ENCODE data around the gene CWC22. TPM values are rescaled to one million over a fixed set of nuclear protein-coding genes. Genes with fewer than 3 reads are reported as not detected.

Gene CWC22
- total RNA-seq, 1 experiment from 2014 or later = 28.4 TPM

DNA sequence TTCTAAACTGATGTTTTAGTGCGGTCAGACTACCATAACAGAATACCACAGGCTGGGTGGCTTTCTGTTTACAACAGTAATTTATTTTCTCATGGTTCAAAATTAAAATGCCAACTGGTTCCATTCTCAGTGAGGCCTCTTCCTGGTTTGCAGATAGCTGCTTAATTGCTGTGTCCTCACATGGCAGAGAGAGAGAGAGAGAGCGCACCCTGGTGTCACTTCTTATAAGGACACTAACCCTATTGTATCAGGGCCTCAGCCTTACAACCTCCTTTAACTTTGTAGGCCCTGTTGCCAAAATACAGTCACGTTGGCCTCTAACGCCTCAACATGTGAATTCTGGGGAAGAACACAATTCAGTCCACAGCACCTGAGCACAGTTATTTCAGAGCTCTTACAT, 108.2 kb downstream of the CWC22 start:
- ChIA-PET POLR2A (interaction anchor here (1.0 kb wide), 1 partner anchor 38 kb away, joined by 3 read pairs; the partner anchor contains the start of gene ZNF385B), CTCF (interaction anchor here (0.6 to 2.4 kb wide), 23 partner anchors 8 to 1798 kb away, joined by 3 to 23 read pairs (median 4); partner anchors contain the start of gene ZNF385B)
- peaks cover 14% of the 10 kb centered on the region for H3K9me3 Mint-ChIP-seq
- H3K4me1 Mint-ChIP-seq = peaks cover 4% of the 10 kb centered on the region
- peaks cover 7% of the 10 kb centered on the region for H3K36me3 Mint-ChIP-seq
- ATAC-seq (peak; percentile 100), DNase-seq (ENCODE audit: low spot score) (peak; percentile 67)
- no peak overlapping the region for H3K27ac Mint-ChIP-seq
- TF ChIP-seq NR3C1 (CRISPR knock-in tag; conservative IDR thresholded peaks at IDR 0.05; ENCODE audit: low read depth) (no peak), ZNF263 (CRISPR knock-in tag; IDR thresholded peaks at IDR 0.05; ENCODE audit: low read depth) (no peak), ZNF416 (CRISPR knock-in tag; IDR thresholded peaks at IDR 0.05) (no peak)
- TF ChIP-seq, protein P1, sequence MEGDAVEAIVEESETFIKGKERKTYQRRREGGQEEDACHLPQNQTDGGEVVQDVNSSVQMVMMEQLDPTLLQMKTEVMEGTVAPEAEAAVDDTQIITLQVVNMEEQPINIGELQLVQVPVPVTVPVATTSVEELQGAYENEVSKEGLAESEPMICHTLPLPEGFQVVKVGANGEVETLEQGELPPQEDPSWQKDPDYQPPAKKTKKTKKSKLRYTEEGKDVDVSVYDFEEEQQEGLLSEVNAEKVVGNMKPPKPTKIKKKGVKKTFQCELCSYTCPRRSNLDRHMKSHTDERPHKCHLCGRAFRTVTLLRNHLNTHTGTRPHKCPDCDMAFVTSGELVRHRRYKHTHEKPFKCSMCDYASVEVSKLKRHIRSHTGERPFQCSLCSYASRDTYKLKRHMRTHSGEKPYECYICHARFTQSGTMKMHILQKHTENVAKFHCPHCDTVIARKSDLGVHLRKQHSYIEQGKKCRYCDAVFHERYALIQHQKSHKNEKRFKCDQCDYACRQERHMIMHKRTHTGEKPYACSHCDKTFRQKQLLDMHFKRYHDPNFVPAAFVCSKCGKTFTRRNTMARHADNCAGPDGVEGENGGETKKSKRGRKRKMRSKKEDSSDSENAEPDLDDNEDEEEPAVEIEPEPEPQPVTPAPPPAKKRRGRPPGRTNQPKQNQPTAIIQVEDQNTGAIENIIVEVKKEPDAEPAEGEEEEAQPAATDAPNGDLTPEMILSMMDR (IDR thresholded peaks at IDR 0.05) = 0 out of 2 replicates have a peak, but pooled peaks have one; percentile 35
- TF ChIP-seq, protein P2, sequence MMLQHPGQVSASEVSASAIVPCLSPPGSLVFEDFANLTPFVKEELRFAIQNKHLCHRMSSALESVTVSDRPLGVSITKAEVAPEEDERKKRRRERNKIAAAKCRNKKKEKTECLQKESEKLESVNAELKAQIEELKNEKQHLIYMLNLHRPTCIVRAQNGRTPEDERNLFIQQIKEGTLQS (CRISPR knock-in tag; conservative IDR thresholded peaks at IDR 0.05) = no peak
- no peaks in the 10 kb centered on the region for H3K27me3 Mint-ChIP-seq (ENCODE audit: low read depth)
- H3K4me3 Mint-ChIP-seq = no peak overlapping the region

Other genes starting within 250 kb of the CWC22 start
- gene ZNF385B, start 145.7 kb downstream of the CWC22 start, total RNA-seq (2021) = 1.3 to 2.2 TPM (median 2.2 TPM) in 3 replicates

Data from WTC11 (cell line).